GM19372 (cell line): ENCODE results near the gene TRPC4AP.

Experiments used
- ATAC-seq: cut with Tn5 transposase; IDR thresholded peaks from one replicate; pipeline ENCODE4 v1.9.1; 2021; ENCODE audit warnings: mild to moderate bottlenecking, low read depth, moderate library complexity; ENCODE audit not compliant: unreplicated experiment

The TRPC4AP gene

GRCh38 chr20:35003211-35004031, 89.2 kb downstream of the TRPC4AP start:
- ATAC-seq = no peak

GRCh38 chr20:35002426-35003210, 90.0 kb downstream of the TRPC4AP start:
- ATAC-seq = no peak

GRCh38 chr20:35001596-35002362, 90.8 kb downstream of the TRPC4AP start:
- ATAC-seq = no peak

- no peak for ATAC-seq
These were observed 91.5 kb downstream of the TRPC4AP start for GRCh38 chr20:35000922-35001595.

- no peak for ATAC-seq
These were observed 92.2 kb downstream of the TRPC4AP start for GRCh38 chr20:35000311-35000921.

- no peak for ATAC-seq
These were observed 92.8 kb downstream of the TRPC4AP start for GRCh38 chr20:34999782-35000181.

GRCh38 chr20:34999021-34999451, 93.6 kb downstream of the TRPC4AP start:
- no peak for ATAC-seq

GRCh38 chr20:34998331-34998950, 94.2 kb downstream of the TRPC4AP start:
- ATAC-seq = no peak

GRCh38 chr20:34997774-34998173, 94.8 kb downstream of the TRPC4AP start:
- no peak for ATAC-seq

- no peak for ATAC-seq
These were observed 95.5 kb downstream of the TRPC4AP start for GRCh38 chr20:34997131-34997561.

- no peak for ATAC-seq
These were observed 96.2 kb downstream of the TRPC4AP start for GRCh38 chr20:34996243-34997028.

GRCh38 chr20:34995696-34996095, 96.9 kb downstream of the TRPC4AP start:
- no peak for ATAC-seq

GRCh38 chr20:34995192-34995591, 97.4 kb downstream of the TRPC4AP start:
- ATAC-seq = no peak

GRCh38 chr20:34994509-34995131, 98.0 kb downstream of the TRPC4AP start:
- no peak for ATAC-seq

GRCh38 chr20:34993941-34994508, 98.6 kb downstream of the TRPC4AP start:
- ATAC-seq = no peak

GRCh38 chr20:34992751-34993417, 99.7 kb downstream of the TRPC4AP start:
- ATAC-seq = no peak

- ATAC-seq = no peak
These were observed 101.9 kb downstream of the TRPC4AP start for GRCh38 chr20:34990661-34991214.
